Brain microvascular endothelial cell (primary cell): Measurements from ENCODE around the gene ANTXRL.

Experiments used
- DNase-seq: peaks from one replicate; pipeline ENCODE4 v3.0.0-alpha.2; 2020
- H3K27ac ChIP-seq: fragments of 250-450 bp; sonication (Bioruptor Pico); 2 replicates; pipeline ENCODE4 v1.5.1; 2020; ENCODE audit warnings: mild to moderate bottlenecking, moderate library complexity
- H3K27me3 ChIP-seq: fragments of 250-450 bp; sonication (Bioruptor Pico); replicated peaks from 2 replicates; pipeline ENCODE4 v1.5.1; 2020; ENCODE audit warnings: mild to moderate bottlenecking
- H3K36me3 ChIP-seq: fragments of 250-450 bp; sonication (Bioruptor Pico); replicated peaks from 2 replicates; pipeline ENCODE4 v1.5.1; 2020; ENCODE audit warnings: mild to moderate bottlenecking
- H3K4me3 ChIP-seq: 2 replicates; pipeline ENCODE4 v1.5.1; 2011; ENCODE audit warnings: low read depth, mild to moderate bottlenecking, control low read depth, low read length, moderate library complexity
- in situ Hi-C: cut with HindIII; loops from 2 replicates; pipeline ENCODE4 v1.10.0; 2017; ENCODE audit warnings: low sequenced_read_pairs, low pct_ligation_motif_present
- TF ChIP-seq, protein P1 (sequence below): IDR thresholded peaks from 2 replicates; pipeline ENCODE4 v1.5.1; 2011; ENCODE audit warnings: low read depth, mild to moderate bottlenecking, moderate library complexity, low read length, control low read depth, inconsistent platforms; ENCODE audit errors: missing control alignments

Gene ANTXRL

DNA sequence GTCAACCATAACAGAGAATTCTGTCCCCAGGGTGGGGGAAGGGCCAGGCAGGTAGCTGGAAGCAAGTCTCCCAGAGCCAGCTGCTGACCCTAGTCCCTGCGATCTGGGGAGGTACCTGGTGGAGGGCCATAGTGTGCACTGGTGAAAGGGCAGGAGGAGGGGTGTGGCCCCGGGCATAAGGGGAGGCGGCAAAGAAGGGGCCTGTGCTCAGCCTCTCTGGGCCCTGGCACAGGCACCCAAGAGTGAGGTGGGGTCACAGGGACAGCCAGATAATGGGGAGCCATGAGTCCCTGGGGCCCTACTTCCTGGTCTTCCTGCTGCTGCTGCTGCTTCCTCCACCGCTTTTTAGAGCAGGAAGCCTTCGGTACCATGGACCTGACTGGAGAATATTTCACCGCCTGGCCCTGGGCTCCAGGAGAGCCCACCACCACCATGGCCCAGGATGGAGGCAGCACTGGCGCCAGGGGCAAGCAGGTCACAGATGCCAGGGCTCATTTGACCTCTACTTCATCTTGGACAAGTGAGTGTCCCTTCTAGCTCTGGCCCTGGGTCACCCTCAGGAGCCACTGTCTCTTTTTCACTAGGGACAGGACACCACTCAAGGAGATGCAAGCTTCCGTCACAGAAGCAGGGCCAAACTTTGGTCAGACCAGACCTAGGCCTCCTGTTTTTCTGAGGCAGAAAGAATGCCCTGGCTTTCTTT, at the start of gene ANTXRL:
Gene ANTXRL, plus strand, starts transcription at position 7 of the 703 bp plus-strand sequence. Its CDS starts 266 bp downstream, at position 273.
- H3K27me3 ChIP-seq: peaks cover 12% of the 10 kb centered on the region
- no peak for DNase-seq

DNA sequence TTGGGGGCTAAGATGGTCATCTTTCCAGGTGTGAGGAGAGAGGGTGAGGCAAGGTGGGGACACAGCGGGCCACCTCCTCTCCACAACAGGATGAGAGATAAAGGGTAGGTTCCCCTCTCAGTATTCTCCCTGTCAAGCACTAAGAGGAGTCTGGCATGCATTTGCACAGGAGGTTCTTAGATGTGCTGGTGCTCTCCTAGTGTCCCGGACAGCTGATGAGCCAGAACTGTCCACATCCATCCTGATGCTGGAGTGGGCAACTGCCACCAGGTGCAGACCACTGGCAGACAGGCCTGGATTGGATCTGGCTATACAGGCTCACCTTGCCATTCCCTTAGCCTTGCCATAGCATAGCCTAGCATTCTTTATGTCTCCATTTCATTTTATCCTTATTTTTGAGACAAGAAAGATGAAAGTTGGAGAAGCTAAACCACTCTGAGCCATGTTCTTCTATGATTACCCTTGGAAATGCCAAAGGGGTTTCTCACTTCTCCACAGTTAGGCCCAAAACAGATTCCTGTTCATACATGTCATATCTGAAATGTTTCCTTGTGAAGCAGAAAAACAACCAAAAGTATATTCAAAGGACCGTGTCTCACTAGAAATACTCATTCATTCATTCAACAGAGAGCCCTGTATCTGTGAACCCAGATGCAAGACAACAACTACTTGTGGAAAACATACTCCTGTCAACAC, 48.8 kb upstream of the ANTXRL start:
- DNase-seq: no peak
- H3K4me3 ChIP-seq: no peak overlapping the region
- no peak overlapping the region for H3K27ac ChIP-seq
- no peaks in the 10 kb centered on the region for H3K36me3 ChIP-seq
- H3K27me3 ChIP-seq: peaks cover 2% of the 10 kb centered on the region
- in situ Hi-C loops: no loop called here
- TF ChIP-seq, protein P1, sequence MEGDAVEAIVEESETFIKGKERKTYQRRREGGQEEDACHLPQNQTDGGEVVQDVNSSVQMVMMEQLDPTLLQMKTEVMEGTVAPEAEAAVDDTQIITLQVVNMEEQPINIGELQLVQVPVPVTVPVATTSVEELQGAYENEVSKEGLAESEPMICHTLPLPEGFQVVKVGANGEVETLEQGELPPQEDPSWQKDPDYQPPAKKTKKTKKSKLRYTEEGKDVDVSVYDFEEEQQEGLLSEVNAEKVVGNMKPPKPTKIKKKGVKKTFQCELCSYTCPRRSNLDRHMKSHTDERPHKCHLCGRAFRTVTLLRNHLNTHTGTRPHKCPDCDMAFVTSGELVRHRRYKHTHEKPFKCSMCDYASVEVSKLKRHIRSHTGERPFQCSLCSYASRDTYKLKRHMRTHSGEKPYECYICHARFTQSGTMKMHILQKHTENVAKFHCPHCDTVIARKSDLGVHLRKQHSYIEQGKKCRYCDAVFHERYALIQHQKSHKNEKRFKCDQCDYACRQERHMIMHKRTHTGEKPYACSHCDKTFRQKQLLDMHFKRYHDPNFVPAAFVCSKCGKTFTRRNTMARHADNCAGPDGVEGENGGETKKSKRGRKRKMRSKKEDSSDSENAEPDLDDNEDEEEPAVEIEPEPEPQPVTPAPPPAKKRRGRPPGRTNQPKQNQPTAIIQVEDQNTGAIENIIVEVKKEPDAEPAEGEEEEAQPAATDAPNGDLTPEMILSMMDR: no peak

More for the DNA sequence above, at the start of gene ANTXRL:
- Histone ChIP-seq H3K36me3 (no peaks in the 10 kb centered on the region), H3K4me3 (no peak within 1 kb of the TSS), H3K27ac (no peak within 1 kb of the TSS)
- in situ Hi-C loops: no loop called here
- TF ChIP-seq, protein P1: no peak

DNA sequence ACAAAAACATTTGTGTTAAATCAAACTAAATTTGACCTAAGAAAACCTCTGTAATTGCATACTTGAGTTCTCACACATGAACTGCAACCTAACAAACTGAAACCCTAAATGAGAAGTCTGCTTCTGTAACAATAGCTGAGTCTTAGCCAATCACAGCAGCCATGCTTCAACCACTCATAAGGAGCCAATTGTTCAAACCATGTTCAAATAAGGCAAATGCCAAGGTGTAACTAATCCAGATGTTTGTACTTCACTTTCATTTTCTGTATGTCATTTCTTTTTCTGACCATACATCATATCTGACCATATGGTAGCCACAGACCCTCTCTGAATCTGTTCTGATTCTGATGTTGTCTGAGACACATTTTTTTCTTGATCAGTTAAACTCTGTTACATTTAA, 47.5 kb upstream of the ANTXRL start:
- DNase-seq: no peak
- Histone ChIP-seq H3K27me3 (peaks cover 4% of the 10 kb centered on the region), H3K4me3 (no peak overlapping the region), H3K27ac (no peak overlapping the region), H3K36me3 (no peaks in the 10 kb centered on the region)
- in situ Hi-C loops: no loop called here
- TF ChIP-seq, protein P1: no peak

DNA sequence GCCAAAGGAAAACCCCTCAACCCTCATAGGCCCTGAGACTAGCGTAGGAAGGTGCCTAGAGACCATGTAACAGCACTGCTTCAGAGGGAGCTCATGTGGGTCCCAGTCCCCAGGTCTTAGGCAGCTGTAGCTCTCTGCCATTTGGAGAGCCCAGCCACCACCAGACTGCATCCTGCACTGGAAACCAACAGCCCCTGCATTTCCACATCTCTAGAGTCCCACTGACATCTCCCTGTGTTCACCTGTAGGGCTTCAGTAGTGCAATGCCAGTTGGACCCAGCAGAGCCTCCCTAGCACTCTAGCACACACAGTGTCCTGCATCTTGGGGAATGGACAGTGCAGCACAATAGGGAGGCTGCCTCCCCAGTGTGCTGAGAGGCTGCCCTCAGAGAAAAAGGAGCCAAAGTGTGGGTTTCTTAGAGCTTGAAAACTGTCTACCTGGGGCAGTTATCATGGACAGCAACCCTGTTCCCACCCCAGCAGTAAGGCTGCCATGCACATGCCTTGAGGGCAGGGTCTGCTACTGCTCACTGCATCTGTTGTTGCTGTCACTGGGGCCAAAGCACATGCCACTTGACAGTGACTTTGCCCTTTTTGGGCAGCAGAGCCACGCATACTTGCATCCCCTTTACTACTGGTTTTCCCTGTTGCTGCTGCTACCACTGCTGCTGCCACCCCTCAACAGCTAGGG, 46.7 kb upstream of the ANTXRL start:
- H3K4me3 ChIP-seq: no peak overlapping the region
- in situ Hi-C loops: no loop called here
- TF ChIP-seq, protein P1: no peak
- H3K27ac ChIP-seq: no peak overlapping the region
- no peaks in the 10 kb centered on the region for H3K36me3 ChIP-seq
- peaks cover 4% of the 10 kb centered on the region for H3K27me3 ChIP-seq
- DNase-seq: no peak

DNA sequence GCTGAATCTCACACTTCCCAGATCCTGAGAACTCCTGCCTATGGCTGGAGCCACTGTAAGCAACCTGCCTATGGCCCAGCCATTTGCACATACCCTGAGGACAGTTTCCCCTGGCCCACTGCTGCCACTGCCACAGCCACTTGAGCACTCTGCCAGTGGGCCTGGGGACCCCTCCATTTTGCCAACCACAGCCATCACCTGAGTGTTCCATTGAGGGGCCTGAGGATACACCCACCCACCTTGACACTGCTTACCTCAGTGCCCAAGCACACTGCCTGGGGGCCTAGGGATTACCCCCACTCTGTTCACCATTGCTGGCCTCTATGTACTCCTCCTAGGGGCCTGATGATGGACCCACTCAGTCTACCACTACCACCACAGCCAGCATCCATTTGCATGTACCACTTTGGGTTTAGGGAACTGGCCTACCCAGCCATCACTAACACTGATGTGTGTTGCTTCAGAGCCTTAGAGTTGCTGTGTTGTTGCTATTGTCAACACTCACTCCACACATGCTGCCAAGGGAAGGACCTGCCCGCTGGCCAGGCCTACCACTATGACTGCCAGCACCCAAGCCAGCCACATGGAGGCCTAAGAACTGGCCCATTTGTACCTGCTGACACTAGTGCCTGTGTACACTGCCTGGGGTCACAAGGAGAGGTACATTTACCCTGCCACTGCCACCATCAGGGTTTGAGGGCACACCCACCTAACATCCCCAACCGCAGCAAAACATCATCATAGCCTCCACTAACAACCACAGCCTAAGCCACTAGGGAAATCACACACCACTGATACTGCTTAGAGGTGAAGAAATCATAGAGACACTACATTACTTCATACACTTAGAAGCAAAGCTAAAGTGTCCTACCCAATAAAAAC, 45.9 kb upstream of the ANTXRL start:
- no peak overlapping the region for H3K4me3 ChIP-seq
- in situ Hi-C loops: no loop called here
- no peaks in the 10 kb centered on the region for H3K36me3 ChIP-seq
- H3K27me3 ChIP-seq: peaks cover 4% of the 10 kb centered on the region
- DNase-seq: no peak
- TF ChIP-seq, protein P1: no peak
- H3K27ac ChIP-seq: no peak overlapping the region
